HL-60/S4 treated with retinoic acid at 250 ng/mL for 4 days and 3 days (cell line): ENCODE measurements around the gene ASL.
"Not testable (repeated sequence)": the region's sequence is repeated elsewhere in the genome, so short reads cannot be mapped to it uniquely, and the experiment has no call there.

Experiments used
- in situ Hi-C: fragments of 300-500 bp; cut with MboI; formaldehyde crosslinking; loops from 2 replicates; pipeline ENCODE4 v1.7.0; 2022; ENCODE audit warnings: low sequenced_read_pairs

The ASL gene

GRCh38 chr7:66075590-66076461 is at the start of gene ASL:
Gene ASL (plus strand): TSS chr7:66075819. CDS start chr7:66076082, 263 bp downstream.
- in situ Hi-C loops, result no loop called here

- in situ Hi-C loops, result not testable (repeated sequence)
Observed at GRCh38 chr7:66028342-66028741, 47.3 kb upstream of the ASL start.

- in situ Hi-C loops, result no loop called here
Observed at GRCh38 chr7:66033471-66034385, 41.9 kb upstream of the ASL start.

GRCh38 chr7:66034436-66035010 is 41.1 kb upstream of the ASL start:
- in situ Hi-C loops, result not testable (repeated sequence)

GRCh38 chr7:66036382-66036781 is 39.2 kb upstream of the ASL start:
- in situ Hi-C loops, result no loop called here

GRCh38 chr7:66036788-66037187 is 38.8 kb upstream of the ASL start:
- in situ Hi-C loops, result no loop called here

- in situ Hi-C loops, result no loop called here
Observed at GRCh38 chr7:66039094-66039670, 36.4 kb upstream of the ASL start.

GRCh38 chr7:66043681-66044497 is 31.7 kb upstream of the ASL start:
- in situ Hi-C loops, result no loop called here

GRCh38 chr7:66044498-66044854 is 31.1 kb upstream of the ASL start:
- in situ Hi-C loops, result not testable (repeated sequence)

- in situ Hi-C loops, result no loop called here
Observed at GRCh38 chr7:66047426-66047825, 28.2 kb upstream of the ASL start.

- in situ Hi-C loops, result not testable (repeated sequence)
Observed at GRCh38 chr7:66049886-66050285, 25.7 kb upstream of the ASL start.

GRCh38 chr7:66050337-66050957 is 25.2 kb upstream of the ASL start:
- in situ Hi-C loops, result no loop called here

GRCh38 chr7:66050990-66051448 is 24.6 kb upstream of the ASL start:
- in situ Hi-C loops, result no loop called here

GRCh38 chr7:66052447-66052846 is 23.2 kb upstream of the ASL start:
- in situ Hi-C loops, result no loop called here

- in situ Hi-C loops, result no loop called here
Observed at GRCh38 chr7:66054063-66054462, 21.6 kb upstream of the ASL start.

- in situ Hi-C loops, result no loop called here
Observed at GRCh38 chr7:66055321-66055956, 20.2 kb upstream of the ASL start.

GRCh38 chr7:66060796-66061195 is 14.8 kb upstream of the ASL start:
- in situ Hi-C loops, result no loop called here

- in situ Hi-C loops, result no loop called here
Observed at GRCh38 chr7:66069732-66070131, 5.9 kb upstream of the ASL start.

GRCh38 chr7:66070222-66070621 is 5.4 kb upstream of the ASL start:
- in situ Hi-C loops, result no loop called here
